ENCODE measurements around the gene USP46. TPM values are rescaled to one million over a fixed set of nuclear protein-coding genes. Genes with fewer than 3 reads are reported as not detected.

The USP46 gene
- total and polyA plus RNA-seq, 2 donors: 7.3 to 28.2 TPM

DNA sequence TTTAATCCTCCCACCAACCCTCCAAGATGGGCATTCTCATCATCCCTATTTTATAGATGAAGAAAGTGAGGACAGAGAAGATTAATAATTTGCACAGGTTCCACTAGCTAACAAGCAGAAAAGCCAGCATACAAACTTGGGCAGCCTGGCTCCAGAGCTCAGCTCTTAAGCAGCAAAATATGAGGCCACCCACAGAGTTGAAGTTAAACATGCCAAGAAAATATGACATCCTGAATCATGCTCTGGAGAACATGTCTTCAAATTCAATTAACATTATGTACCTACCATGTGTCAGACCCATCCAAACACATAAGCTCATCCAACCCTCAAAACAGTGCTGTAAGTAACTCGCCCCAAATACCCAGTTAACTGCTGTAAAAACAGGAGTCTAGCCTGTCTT, 33.9 kb downstream of the USP46 start:
- Histone ChIP-seq H3K4me1 (ENCODE audit: insufficient read depth) (no peaks in the 10 kb centered on the region), H3K4me3 (ENCODE audit: low read depth, low read length) (no peak overlapping the region), H3K27ac (ENCODE audit: low read depth) (no peak overlapping the region), H3K36me3 (ENCODE audit: insufficient read depth) (no peaks in the 10 kb centered on the region)
- WGBS: 68% methylated on average over 1 of the region's 1 CpG
- no peak for DNase-seq (ENCODE audit: extremely low spot score)

DNA sequence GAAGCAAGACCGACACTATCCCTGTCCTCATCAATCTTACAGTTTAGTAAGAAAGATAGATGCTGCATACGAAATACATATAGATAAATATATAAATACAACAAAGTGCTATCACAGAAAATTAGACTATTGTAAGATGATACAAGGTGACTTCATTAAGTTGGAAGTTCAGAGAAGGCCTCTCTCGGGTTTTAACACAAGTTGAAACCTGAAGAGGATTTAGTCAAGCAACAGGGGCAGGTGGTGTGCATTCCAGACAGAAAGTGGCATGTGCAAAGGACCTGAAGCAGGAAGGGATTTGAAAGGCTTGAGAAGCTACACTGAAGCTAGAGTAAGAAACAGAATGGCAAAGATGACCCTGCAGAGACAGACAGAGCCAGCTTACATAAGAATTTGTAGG, 36.5 kb downstream of the USP46 start:
- Histone ChIP-seq H3K4me1 (ENCODE audit: insufficient read depth) (no peaks in the 10 kb centered on the region), H3K27ac (ENCODE audit: low read depth) (no peak overlapping the region), H3K36me3 (ENCODE audit: insufficient read depth) (no peaks in the 10 kb centered on the region), H3K4me3 (ENCODE audit: low read depth, low read length) (no peak overlapping the region)
- 95% methylated on average over 3 of the region's 3 CpGs for whole genome bisulfite sequencing
- DNase-seq (ENCODE audit: extremely low spot score): no peak

DNA sequence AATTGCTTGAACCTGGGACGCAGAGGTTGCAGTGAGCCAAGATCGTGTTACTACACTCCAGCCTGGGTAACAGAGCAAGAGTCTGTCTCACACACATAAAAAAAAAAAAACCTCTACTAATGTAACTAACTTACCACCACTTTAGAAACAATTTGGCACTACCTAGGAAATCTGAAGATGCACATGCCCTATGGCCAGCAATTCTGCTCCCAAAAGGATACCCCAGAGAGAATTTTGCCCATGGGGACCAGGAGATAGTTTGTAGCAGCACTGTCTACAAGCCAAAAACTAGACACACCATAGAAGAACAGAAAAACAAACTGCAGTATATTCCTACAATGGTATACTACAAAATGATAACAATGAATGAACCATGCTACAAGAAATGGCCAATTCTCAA, 37.5 kb downstream of the USP46 start:
- no peaks in the 10 kb centered on the region for H3K36me3 ChIP-seq (ENCODE audit: insufficient read depth)
- H3K27ac ChIP-seq (ENCODE audit: low read depth): no peak overlapping the region
- 98% methylated on average over 2 of the region's 2 CpGs for WGBS
- DNase-seq (ENCODE audit: extremely low spot score): no peak
- H3K4me1 ChIP-seq (ENCODE audit: insufficient read depth): no peaks in the 10 kb centered on the region
- H3K4me3 ChIP-seq (ENCODE audit: low read depth, low read length): no peak overlapping the region

DNA sequence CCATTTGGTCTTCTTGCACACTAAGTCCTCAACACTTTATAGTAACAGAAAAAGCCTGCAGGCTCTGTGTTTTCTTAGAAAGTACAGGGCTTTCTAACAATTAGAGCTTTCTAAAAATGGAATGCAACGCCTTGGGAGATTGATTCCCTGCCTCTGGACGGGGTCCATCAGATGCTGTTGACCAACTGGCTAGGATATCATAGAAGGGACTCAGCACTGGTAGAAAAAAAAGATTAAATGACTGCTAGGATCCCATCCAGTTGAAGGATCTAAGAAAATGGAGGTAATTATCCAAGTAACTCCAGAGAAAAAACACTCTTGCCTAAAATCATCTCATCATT, 39.5 kb downstream of the USP46 start:
- H3K27ac ChIP-seq (ENCODE audit: low read depth): no peak overlapping the region

DNA sequence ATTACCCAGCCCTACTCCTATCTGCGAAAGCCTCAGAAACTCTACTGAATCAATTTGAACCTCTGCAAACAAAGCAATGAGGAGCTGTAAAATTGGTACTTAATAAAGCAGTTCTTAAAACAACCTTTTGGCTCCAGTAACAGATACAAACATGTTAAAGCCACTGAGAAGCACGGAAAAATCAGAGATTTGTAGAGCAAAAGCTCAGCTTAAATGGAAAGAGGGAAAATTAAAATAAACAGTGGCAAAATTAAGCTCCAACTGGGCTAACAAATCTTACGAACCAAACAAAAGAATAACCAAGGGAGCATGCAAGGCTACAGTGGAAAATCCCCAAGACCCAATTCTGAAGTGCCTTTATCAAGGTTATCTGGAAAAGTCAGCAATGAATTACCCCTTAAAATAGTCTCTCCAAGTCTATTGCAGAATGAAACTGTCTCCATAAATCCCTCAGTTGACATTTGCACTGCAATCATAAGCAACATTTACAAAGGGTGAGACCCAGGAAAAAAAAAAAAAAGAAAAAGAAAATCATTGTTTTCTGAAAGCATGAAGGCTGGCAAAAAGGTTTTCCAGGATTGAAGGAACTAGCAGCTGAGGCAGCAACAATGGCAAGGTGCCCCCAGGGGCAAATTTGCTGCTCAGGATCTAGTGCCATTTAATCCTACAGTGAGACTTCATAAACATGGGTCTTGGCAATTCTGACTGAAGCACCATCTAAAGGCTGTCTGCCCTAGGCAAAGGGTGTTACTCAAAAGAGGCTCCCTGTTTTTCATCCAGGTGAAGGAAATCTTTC, 40.1 kb downstream of the USP46 start:
- Histone ChIP-seq H3K4me1 (ENCODE audit: insufficient read depth) (no peaks in the 10 kb centered on the region), H3K27ac (ENCODE audit: low read depth) (no peak overlapping the region), H3K36me3 (ENCODE audit: insufficient read depth) (no peaks in the 10 kb centered on the region), H3K4me3 (ENCODE audit: low read depth, low read length) (no peak overlapping the region)
- 59% methylated on average over 3 of the region's 3 CpGs for WGBS
- no peak for DNase-seq (ENCODE audit: extremely low spot score)

More for the DNA sequence above, 39.5 kb downstream of the USP46 start:
- H3K4me1 ChIP-seq (ENCODE audit: insufficient read depth): no peaks in the 10 kb centered on the region
- no peaks in the 10 kb centered on the region for H3K36me3 ChIP-seq (ENCODE audit: insufficient read depth)
- 75% methylated on average over 2 of the region's 2 CpGs for WGBS
- H3K4me3 ChIP-seq (ENCODE audit: low read depth, low read length): no peak overlapping the region
- DNase-seq (ENCODE audit: extremely low spot score): no peak

DNA sequence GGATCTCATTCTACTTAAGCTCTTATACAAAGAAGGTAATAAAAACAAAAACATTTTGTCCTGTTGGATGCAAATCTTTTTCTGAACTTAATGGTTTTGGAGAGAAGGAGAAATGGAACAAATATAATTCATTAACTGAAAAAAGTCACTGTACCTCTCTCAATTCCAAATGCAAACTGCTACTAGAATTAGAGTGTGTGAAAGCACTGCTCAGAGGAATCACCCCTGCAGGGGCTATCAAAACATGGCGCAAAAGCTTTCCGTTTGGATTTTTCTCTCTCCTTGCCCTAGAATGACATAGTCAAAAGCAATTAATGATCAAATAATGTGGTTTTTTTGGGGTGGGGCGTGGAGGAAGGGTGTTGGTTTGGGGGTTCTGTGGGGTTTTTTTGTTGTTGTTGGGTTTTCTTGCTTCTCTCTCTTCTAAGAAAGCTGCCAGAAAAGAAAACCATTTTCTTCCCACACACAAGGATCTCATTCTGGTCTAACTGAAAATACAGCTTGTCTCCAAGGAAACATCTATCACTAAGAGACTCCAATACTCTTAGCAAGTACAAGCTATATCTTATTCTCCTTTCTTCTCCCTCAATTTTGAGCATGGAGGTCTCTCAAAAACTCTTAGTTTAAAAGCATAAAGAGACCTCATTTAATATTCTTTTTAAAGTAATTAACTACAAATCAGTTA, 41.6 kb downstream of the USP46 start:
- Histone ChIP-seq H3K4me3 (ENCODE audit: low read depth, low read length) (no peak overlapping the region), H3K27ac (ENCODE audit: low read depth) (no peak overlapping the region), H3K36me3 (ENCODE audit: insufficient read depth) (no peaks in the 10 kb centered on the region), H3K4me1 (ENCODE audit: insufficient read depth) (no peaks in the 10 kb centered on the region)
- 87% methylated on average over 3 of the region's 3 CpGs for WGBS
- no peak for DNase-seq (ENCODE audit: extremely low spot score)

DNA sequence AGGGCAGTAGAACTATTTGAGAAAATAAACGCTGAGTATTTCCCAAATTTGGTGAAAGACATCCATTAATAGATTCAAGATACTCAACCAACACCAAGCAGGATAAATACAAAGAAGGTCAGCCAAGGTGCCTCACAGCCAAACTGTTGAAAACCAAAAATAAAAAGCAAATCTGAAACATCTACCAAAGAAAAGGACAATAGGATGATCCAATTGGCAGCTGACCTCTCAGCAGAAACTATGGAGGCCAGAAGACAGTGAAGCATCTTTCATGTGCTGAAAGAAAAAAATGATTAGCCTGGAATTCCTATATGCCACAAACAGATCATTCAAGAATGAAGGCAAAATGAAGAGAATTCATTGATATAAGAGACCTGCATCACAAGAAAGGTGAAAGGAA, 44.9 kb downstream of the USP46 start:
- H3K27ac ChIP-seq (ENCODE audit: low read depth): no peak overlapping the region
- no peaks in the 10 kb centered on the region for H3K4me1 ChIP-seq (ENCODE audit: insufficient read depth)
- no peaks in the 10 kb centered on the region for H3K36me3 ChIP-seq (ENCODE audit: insufficient read depth)
- no peak for DNase-seq (ENCODE audit: extremely low spot score)
- WGBS: 93% methylated on average over 1 of the region's 1 CpG
- H3K4me3 ChIP-seq (ENCODE audit: low read depth, low read length): no peak overlapping the region

DNA sequence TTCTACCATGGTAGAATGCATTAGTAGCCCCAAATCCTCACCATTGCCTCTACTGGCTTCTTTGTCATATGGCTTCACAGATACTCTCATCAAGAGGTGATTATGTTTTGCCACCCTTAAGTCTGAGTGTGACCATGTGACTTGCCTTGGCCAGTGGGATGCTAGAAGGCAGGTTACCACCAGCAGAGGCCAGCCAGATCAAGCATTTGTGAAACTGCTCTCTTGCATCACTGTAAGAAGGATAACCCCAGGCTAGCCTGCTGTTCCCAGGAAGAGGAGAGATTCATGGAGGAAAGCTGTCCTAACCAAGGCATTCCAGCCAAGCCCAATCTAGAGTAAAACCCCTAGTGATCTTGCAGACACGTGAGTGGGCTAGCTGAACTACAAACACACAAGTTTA, 46.8 kb downstream of the USP46 start:
- no peak overlapping the region for H3K4me3 ChIP-seq (ENCODE audit: low read depth, low read length)
- WGBS: 97% methylated on average over 1 of the region's 1 CpG
- no peak overlapping the region for H3K27ac ChIP-seq (ENCODE audit: low read depth)
- no peaks in the 10 kb centered on the region for H3K36me3 ChIP-seq (ENCODE audit: insufficient read depth)
- no peaks in the 10 kb centered on the region for H3K4me1 ChIP-seq (ENCODE audit: insufficient read depth)
- no peak for DNase-seq (ENCODE audit: extremely low spot score)

DNA sequence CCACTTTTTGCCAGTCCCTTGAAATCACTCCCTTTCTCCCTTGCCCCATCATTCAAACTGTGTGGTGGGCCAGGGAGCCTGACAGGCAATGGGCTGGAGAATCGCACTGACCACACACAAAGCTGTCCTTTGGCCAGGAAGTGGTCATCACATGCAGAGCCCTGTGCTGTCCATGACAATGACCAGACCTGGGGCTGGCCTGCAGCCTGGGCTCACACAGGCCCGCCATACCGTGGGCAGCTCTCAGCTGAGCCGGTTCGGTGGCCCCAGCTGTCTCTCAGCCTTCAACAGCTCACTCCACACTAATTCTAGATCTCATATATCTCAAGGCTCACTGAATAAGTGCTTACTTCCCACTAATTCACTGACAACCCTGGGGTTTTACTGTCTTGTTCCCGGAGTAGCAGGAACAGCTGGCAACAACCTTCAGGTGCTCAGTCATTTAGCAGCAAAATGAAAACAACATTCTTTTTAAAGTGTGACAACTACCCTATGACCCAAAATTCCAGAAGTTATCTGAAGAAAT, 48.0 kb downstream of the USP46 start:
- Histone ChIP-seq H3K36me3 (ENCODE audit: insufficient read depth) (no peaks in the 10 kb centered on the region), H3K4me3 (ENCODE audit: low read depth, low read length) (no peak overlapping the region), H3K27ac (ENCODE audit: low read depth) (no peak overlapping the region), H3K4me1 (ENCODE audit: insufficient read depth) (no peaks in the 10 kb centered on the region)
- WGBS: 68% methylated on average over 6 of the region's 6 CpGs
- DNase-seq (ENCODE audit: extremely low spot score): no peak

DNA sequence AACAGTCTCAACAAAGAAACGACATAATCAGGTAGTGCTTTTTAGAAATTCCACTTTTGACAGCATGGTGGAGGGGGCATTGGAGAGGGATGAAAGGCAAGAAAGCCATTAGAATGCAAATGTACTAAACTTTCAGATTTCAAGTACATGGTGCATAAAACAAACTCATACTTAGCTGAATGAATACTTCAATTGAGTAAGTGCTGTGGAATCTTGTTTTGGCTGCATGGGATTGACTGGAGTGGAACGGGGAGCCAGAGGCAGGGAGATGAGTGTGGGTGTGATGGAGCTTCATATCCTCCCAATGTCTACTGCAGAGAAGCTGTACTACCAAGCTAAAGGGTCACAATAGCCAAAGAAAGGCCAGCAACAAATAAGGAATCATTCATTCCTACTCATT, 52.4 kb downstream of the USP46 start:
- Histone ChIP-seq H3K4me3 (ENCODE audit: low read depth, low read length) (no peak overlapping the region), H3K36me3 (ENCODE audit: insufficient read depth) (no peaks in the 10 kb centered on the region), H3K4me1 (ENCODE audit: insufficient read depth) (no peaks in the 10 kb centered on the region), H3K27ac (ENCODE audit: low read depth) (no peak overlapping the region)
- no peak for DNase-seq (ENCODE audit: extremely low spot score)
- WGBS: 87% methylated on average over 2 of the region's 2 CpGs

DNA sequence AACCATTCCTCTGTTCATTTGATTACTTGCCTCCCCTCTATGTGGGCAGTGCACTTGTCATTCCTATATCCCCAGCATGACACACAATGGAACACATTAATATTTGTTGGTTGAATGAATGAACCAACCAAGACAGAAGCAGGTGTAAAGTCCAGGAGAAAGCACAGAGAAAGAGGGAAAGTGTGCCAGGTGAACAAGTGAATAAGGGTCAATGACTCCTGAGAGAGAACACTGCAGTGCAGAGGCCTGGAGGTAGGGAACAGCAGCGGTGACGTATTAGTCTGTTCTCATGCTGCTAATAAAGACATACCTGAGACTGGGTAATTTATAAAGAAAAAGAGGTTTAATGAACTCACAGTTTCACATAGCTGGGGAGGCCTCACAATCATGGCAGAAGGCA, 53.1 kb downstream of the USP46 start:
- no peak overlapping the region for H3K4me3 ChIP-seq (ENCODE audit: low read depth, low read length)
- no peak overlapping the region for H3K27ac ChIP-seq (ENCODE audit: low read depth)
- H3K36me3 ChIP-seq (ENCODE audit: insufficient read depth): no peaks in the 10 kb centered on the region
- no peak for DNase-seq (ENCODE audit: extremely low spot score)
- no peaks in the 10 kb centered on the region for H3K4me1 ChIP-seq (ENCODE audit: insufficient read depth)
- 95% methylated on average over 2 of the region's 2 CpGs for WGBS

DNA sequence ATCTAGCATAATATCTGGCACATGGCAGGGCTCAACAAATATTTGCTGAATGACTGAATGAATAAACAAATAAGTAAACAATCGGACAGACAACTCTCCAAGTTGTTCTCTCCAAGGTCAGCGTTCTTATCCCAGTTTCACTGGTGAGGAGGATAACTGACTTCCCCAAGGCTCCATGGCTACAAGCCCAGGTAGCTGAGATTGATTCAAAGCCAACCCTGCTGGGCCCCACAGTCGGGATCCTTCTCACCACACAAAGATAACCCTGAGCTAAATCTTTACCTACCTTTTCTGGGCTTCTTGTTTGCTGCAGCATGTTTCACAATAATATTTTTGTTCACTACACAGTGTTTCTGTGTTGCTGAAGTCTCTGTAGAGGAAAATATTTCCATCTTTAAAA, 54.9 kb downstream of the USP46 start:
- Histone ChIP-seq H3K36me3 (ENCODE audit: insufficient read depth) (no peaks in the 10 kb centered on the region), H3K27ac (ENCODE audit: low read depth) (no peak overlapping the region), H3K4me3 (ENCODE audit: low read depth, low read length) (no peak overlapping the region), H3K4me1 (ENCODE audit: insufficient read depth) (no peaks in the 10 kb centered on the region)
- no peak for DNase-seq (ENCODE audit: extremely low spot score)
- WGBS: 65% methylated on average over 3 of the region's 3 CpGs

DNA sequence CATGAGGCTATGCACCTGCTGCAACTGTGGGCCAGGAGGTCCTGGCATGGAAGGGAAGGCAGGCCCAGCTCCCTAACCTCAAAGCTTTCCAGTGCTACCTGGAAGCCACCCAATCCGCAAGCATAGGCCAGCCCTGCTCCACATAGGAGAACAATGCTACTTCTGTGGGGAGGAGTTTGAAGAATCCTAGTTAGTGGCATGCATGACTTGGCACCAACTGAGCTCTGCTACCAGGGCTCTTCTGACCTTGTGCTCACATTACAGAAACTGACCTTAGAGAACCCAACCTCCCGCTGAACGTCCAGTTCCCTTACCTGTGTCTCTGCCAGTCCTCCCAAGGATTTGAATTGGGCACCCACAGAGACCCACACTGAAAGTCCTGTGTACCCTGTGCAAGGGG, 58.8 kb downstream of the USP46 start:
- Histone ChIP-seq H3K27ac (ENCODE audit: low read depth) (no peak overlapping the region), H3K4me1 (ENCODE audit: insufficient read depth) (no peaks in the 10 kb centered on the region), H3K36me3 (ENCODE audit: insufficient read depth) (no peaks in the 10 kb centered on the region), H3K4me3 (ENCODE audit: low read depth, low read length) (no peak overlapping the region)
- no peak for DNase-seq (ENCODE audit: extremely low spot score)
- 95% methylated on average over 3 of the region's 3 CpGs for WGBS

DNA sequence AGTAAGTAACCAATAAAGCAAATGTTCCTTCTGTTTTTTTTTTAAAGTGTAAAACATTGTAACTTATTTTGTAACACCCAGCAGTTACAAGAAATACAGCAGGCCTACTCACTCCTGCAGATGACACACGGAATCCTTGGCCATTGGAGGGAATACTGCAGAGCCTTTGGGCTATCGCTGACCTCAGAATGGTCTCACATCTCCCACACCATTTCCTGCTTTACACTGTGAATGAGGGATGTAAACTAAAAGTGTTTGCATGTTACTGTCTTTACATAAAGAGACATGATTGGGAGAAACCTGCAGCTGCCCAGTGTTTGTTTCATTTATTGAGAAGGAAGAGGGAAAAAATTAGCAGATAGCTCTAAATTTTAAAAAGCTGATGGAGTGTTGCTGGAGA, 64.1 kb downstream of the USP46 start:
- no peak overlapping the region for H3K4me3 ChIP-seq (ENCODE audit: low read depth, low read length)
- no peak overlapping the region for H3K27ac ChIP-seq (ENCODE audit: low read depth)
- H3K36me3 ChIP-seq (ENCODE audit: insufficient read depth): no peaks in the 10 kb centered on the region
- DNase-seq (ENCODE audit: extremely low spot score): no peak
- 86% methylated on average over 2 of the region's 2 CpGs for WGBS
- no peaks in the 10 kb centered on the region for H3K4me1 ChIP-seq (ENCODE audit: insufficient read depth)

All from urinary bladder (tissue), 4 donors.